IMR-90 (cell line): ENCODE measurements around the gene NCR2.

Source experiments
- CHD1 ChIP-seq: IDR thresholded peaks from 2 replicates; pipeline ENCODE4 v1.6.1; 2012; ENCODE audit warnings: low read depth, low read length, improper control_type of control experiment
- FOS ChIP-seq: fragments of 150-350 bp; IDR thresholded peaks from 2 replicates; pipeline ENCODE4 v1.6.1; 2016; ENCODE audit warnings: low read depth, low read length
- MXI1 ChIP-seq: IDR thresholded peaks from 2 replicates; pipeline ENCODE4 v1.6.1; 2012; ENCODE audit warnings: low read depth, mild to moderate bottlenecking, low read length, moderate library complexity, borderline replicate concordance
- POLR2A ChIP-seq: IDR thresholded peaks from 2 replicates; pipeline ENCODE4 v1.6.1; 2012; ENCODE audit warnings: mild to moderate bottlenecking, low read depth, low read length
- RAD21 ChIP-seq: IDR thresholded peaks from 2 replicates; pipeline ENCODE4 v1.6.1; 2012; ENCODE audit warnings: low read length, improper control_type of control experiment
- TF ChIP-seq, protein P1 (sequence below): conservative IDR thresholded peaks from 2 replicates; pipeline ENCODE4 v1.5.1; 2012; ENCODE audit warnings: mild to moderate bottlenecking, low read depth, low read length, improper control_type of control experiment

DNA sequence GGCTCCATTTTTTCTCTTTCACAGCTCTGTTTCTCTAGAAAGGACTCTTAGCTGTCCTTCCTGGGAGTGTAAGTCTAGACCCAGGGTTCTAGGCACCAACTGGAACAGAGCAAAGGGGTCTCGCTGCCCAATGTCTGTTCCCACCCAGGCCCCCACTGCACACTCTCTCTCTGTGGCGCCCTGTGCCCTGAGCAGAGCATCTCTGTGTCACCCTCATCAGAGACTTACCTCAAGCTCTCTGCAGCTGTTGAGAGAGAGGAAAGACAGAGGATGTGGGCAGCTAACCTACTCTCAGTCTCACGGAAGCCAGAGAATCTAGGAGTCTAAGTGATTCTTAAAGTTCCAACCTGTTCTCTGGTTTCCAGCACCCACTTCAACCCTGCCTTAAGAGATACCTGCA, 9.5 kb downstream of the NCR2 start:
- TF ChIP-seq, protein P1, sequence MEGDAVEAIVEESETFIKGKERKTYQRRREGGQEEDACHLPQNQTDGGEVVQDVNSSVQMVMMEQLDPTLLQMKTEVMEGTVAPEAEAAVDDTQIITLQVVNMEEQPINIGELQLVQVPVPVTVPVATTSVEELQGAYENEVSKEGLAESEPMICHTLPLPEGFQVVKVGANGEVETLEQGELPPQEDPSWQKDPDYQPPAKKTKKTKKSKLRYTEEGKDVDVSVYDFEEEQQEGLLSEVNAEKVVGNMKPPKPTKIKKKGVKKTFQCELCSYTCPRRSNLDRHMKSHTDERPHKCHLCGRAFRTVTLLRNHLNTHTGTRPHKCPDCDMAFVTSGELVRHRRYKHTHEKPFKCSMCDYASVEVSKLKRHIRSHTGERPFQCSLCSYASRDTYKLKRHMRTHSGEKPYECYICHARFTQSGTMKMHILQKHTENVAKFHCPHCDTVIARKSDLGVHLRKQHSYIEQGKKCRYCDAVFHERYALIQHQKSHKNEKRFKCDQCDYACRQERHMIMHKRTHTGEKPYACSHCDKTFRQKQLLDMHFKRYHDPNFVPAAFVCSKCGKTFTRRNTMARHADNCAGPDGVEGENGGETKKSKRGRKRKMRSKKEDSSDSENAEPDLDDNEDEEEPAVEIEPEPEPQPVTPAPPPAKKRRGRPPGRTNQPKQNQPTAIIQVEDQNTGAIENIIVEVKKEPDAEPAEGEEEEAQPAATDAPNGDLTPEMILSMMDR = no peak
- TF ChIP-seq FOS = no peak
- TF ChIP-seq CHD1 = no peak
- no peak for TF ChIP-seq POLR2A
- TF ChIP-seq RAD21 = no peak
- TF ChIP-seq MXI1 = no peak
